ENCODE measurements around the gene PHACTR3.

DNA sequence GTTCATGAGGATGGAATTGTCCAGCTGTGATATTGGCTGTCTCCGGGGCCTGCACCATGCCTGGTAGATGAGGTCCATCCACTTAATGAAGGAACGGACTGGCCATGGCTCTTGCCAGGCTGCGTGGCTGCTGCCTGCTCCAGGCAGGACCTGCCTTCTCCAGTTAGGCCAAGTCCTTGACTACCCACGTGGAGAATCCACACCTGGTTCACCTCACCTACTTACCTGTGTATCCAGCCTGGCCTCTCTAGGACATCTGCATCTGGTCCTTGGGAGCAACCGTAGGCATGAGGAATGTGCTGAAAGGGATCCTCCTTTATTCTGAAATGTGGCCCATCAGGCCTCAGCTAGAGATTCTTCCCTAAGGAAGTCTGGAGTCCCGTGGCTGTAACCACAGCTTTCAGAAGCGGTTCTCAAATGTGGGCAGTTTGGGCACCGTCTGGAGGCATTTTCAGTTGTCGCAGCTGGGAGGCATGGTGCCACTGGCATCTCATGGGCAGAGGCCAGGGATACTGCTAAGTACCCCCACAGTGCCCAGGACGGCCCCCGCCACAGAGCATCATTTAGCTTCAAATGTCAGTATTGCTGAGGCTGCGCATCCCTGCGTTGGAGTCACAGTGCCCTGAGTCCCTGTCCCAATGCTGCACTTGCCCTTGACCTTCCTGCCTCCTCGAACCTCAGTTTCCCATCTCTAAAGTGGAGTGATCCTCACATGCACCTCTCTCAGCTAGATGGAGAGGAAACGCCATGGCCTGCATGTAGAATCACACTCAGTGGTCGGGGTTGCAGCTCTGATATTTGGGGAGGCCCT is 67.5 kb downstream of the PHACTR3 start:
- TF ChIP-seq ELF1 (IDR thresholded peaks at IDR 0.05; ENCODE audit: borderline replicate concordance, low read depth) = no peak
- TF ChIP-seq POLR2A (IDR thresholded peaks at IDR 0.05; ENCODE audit: borderline replicate concordance, extremely low read depth, insufficient read depth, insufficient read length) = no peak
- TF ChIP-seq, protein P1, sequence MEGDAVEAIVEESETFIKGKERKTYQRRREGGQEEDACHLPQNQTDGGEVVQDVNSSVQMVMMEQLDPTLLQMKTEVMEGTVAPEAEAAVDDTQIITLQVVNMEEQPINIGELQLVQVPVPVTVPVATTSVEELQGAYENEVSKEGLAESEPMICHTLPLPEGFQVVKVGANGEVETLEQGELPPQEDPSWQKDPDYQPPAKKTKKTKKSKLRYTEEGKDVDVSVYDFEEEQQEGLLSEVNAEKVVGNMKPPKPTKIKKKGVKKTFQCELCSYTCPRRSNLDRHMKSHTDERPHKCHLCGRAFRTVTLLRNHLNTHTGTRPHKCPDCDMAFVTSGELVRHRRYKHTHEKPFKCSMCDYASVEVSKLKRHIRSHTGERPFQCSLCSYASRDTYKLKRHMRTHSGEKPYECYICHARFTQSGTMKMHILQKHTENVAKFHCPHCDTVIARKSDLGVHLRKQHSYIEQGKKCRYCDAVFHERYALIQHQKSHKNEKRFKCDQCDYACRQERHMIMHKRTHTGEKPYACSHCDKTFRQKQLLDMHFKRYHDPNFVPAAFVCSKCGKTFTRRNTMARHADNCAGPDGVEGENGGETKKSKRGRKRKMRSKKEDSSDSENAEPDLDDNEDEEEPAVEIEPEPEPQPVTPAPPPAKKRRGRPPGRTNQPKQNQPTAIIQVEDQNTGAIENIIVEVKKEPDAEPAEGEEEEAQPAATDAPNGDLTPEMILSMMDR (IDR thresholded peaks at IDR 0.05 in 2 of 3, conservative IDR thresholded peaks at IDR 0.05 in 1 of 3; ENCODE audit: borderline replicate concordance in 1 of 3, insufficient read depth in 1 of 3, low read depth in 2 of 3, low read length in 2 of 3) = no peak
- TF ChIP-seq YY1 (IDR thresholded peaks at IDR 0.05; ENCODE audit: extremely low read depth, insufficient replicate concordance, low read depth, low read length) = no peak
- no peak for TF ChIP-seq ZNF274 (IDR thresholded peaks at IDR 0.05; ENCODE audit: low read depth, low read length)
- TF ChIP-seq EZH2 (IDR thresholded peaks at IDR 0.05) = no peak
- TF ChIP-seq, protein P2, sequence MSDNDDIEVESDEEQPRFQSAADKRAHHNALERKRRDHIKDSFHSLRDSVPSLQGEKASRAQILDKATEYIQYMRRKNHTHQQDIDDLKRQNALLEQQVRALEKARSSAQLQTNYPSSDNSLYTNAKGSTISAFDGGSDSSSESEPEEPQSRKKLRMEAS (IDR thresholded peaks at IDR 0.05) = no peak
- TF ChIP-seq, protein P3, sequence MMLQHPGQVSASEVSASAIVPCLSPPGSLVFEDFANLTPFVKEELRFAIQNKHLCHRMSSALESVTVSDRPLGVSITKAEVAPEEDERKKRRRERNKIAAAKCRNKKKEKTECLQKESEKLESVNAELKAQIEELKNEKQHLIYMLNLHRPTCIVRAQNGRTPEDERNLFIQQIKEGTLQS (IDR thresholded peaks at IDR 0.05) = no peak

Measured in HCT116 (cell line).